ENCODE data around the gene KLHL1.

GRCh38 chr13:70080012-70080411 is 28.2 kb downstream of the KLHL1 start:
- TF ChIP-seq, protein P1, sequence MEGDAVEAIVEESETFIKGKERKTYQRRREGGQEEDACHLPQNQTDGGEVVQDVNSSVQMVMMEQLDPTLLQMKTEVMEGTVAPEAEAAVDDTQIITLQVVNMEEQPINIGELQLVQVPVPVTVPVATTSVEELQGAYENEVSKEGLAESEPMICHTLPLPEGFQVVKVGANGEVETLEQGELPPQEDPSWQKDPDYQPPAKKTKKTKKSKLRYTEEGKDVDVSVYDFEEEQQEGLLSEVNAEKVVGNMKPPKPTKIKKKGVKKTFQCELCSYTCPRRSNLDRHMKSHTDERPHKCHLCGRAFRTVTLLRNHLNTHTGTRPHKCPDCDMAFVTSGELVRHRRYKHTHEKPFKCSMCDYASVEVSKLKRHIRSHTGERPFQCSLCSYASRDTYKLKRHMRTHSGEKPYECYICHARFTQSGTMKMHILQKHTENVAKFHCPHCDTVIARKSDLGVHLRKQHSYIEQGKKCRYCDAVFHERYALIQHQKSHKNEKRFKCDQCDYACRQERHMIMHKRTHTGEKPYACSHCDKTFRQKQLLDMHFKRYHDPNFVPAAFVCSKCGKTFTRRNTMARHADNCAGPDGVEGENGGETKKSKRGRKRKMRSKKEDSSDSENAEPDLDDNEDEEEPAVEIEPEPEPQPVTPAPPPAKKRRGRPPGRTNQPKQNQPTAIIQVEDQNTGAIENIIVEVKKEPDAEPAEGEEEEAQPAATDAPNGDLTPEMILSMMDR (IDR thresholded peaks at IDR 0.05 in 8 of 11, conservative IDR thresholded peaks at IDR 0.05 in 3 of 11): no peak
- TF ChIP-seq POLR2A (IDR thresholded peaks at IDR 0.05) (no peak), POLR2AphosphoS5 (IDR thresholded peaks at IDR 0.05) (no peak)

Measured in spleen (tissue), 7 donors.